HepG2 (cell line): ENCODE measurements around the gene RAMP1. TPM values are rescaled to one million over a fixed set of nuclear protein-coding genes. Genes with fewer than 3 reads are reported as not detected.

ENCODE experiments used
- ATAC-seq: fragments of 200-7000 bp; cut with Tn5 transposase; 3 replicates; pipeline ENCODE4 v1.9.1; 2020; ENCODE audit warnings: mild to moderate bottlenecking, moderate library complexity
- BruUV-seq: library from RNA; stranded (reverse); fragments of 400-500 nt; replicated peaks from 2 replicates; lab custom pipeline; 2021; lab: Mats Ljungman, UMichigan
- CTCF ChIA-PET: fragments of 300-600 bp; formaldehyde crosslinking; extraction: SDS; loops from one replicate; lab custom pipeline; 2021; ENCODE audit warnings: low total read pairs, inconsistent platforms, low intra/inter-chr PET ratio; lab: Yijun Ruan, JAX
- POLR2A ChIA-PET: fragments of 350-600 bp; sonication (Branson Sonifier 250); formaldehyde crosslinking; loops from one replicate; lab custom pipeline; 2020; ENCODE audit warnings: antibody characterized with exemption, inconsistent platforms; lab: Yijun Ruan, JAX
- DNase-seq: peaks from one replicate; pipeline ENCODE4 v3.0.0-alpha.2; 2015; ENCODE audit warnings: low spot score
- FAIRE-seq: peaks from 3 replicates; lab custom pipeline; 2011; peaks lifted over from hg19 to GRCh38; lab: Jason Lieb, UNC
- H2AFZ ChIP-seq: one replicate; pipeline ENCODE4 v1.6.1; 2011; ENCODE audit warnings: low read length, inconsistent platforms
- H3K27ac ChIP-seq: fragments of 300-600 bp; 3 replicates; pipeline ENCODE4 v1.8.0; 2011; ENCODE audit warnings: mixed run types, mild to moderate bottlenecking, mixed read lengths, low read length, inconsistent platforms; ENCODE audit not compliant: insufficient read depth; ENCODE audit errors: extremely low read length
- H3K27me3 ChIP-seq, 2 experiments: fragments of 200-600 bp in 1 of 2; 2 replicates in 1 of 2; 3 replicates in 1 of 2; pipeline versions ENCODE4 v1.6.0 to v1.8.0; 2011; ENCODE audit warnings: low read length in 2 of 2, mild to moderate bottlenecking in 2 of 2, moderate library complexity in 2 of 2, inconsistent platforms in 1 of 2; ENCODE audit not compliant: insufficient read depth in 2 of 2, control insufficient read depth in 1 of 2
- H3K36me3 ChIP-seq, 2 experiments: fragments of 200-600 bp in 1 of 2; replicated peaks in 1 of 2; 2 replicates in 1 of 2; 3 replicates in 1 of 2; pipeline versions ENCODE4 v1.5.1 to v1.8.0; 2011; ENCODE audit warnings: low read length in 2 of 2, inconsistent platforms in 1 of 2; ENCODE audit not compliant: insufficient read depth in 2 of 2, control insufficient read depth in 1 of 2
- H3K4me1 ChIP-seq: 2 replicates; pipeline ENCODE4 v1.5.1; 2012; ENCODE audit warnings: low read length, inconsistent platforms; ENCODE audit not compliant: insufficient read depth
- H3K4me2 ChIP-seq: 2 replicates; pipeline ENCODE4 v1.6.0; 2011; ENCODE audit warnings: low read depth, low read length, inconsistent platforms
- H3K4me3 ChIP-seq, 3 experiments: fragments of 200-600 bp in 1 of 3; sonication (generic), shearing (Covaris generic) in 1 of 3; replicated peaks in 1 of 3; 2 replicates each; pipeline ENCODE4 v1.5.1; 2011 to 2016; ENCODE audit warnings: low read length in 3 of 3, inconsistent platforms in 2 of 3, low read depth in 2 of 3, mild to moderate bottlenecking in 2 of 3, control low read depth in 1 of 3, mixed read lengths in 1 of 3; ENCODE audit not compliant: insufficient read depth in 1 of 3
- H3K79me2 ChIP-seq: one replicate; pipeline ENCODE4 v1.6.1; 2011; ENCODE audit warnings: low read length, inconsistent platforms; ENCODE audit not compliant: insufficient read depth
- H3K9ac ChIP-seq: 2 replicates; pipeline ENCODE4 v1.6.0; 2011; ENCODE audit warnings: mild to moderate bottlenecking, low read depth, low read length, inconsistent platforms; ENCODE audit not compliant: insufficient read depth
- H3K9me3 ChIP-seq: 2 replicates; pipeline ENCODE4 v1.5.1; 2012; ENCODE audit warnings: mild to moderate bottlenecking, low read length
- H4K20me1 ChIP-seq: 2 replicates; pipeline ENCODE4 v1.6.0; 2011; ENCODE audit warnings: inconsistent platforms, mild to moderate bottlenecking, low read length, moderate library complexity; ENCODE audit not compliant: insufficient read depth
- ARID5B ChIP-seq: IDR thresholded peaks from 2 replicates; pipeline ENCODE4 v1.4.0; 2020; ENCODE audit warnings: mild to moderate bottlenecking, missing genetic modification reagents
- HNRNPL ChIP-seq: fragments of 200-400 bp; formaldehyde crosslinking; IDR thresholded peaks from 2 replicates; pipeline ENCODE4 v1.6.1; 2017; ENCODE audit warnings: mild to moderate bottlenecking, low read depth, low read length
- IRF1 ChIP-seq: sonication (generic); formaldehyde crosslinking; IDR thresholded peaks from 2 replicates; pipeline ENCODE4 v1.4.0; 2020; ENCODE audit warnings: low read depth, mild to moderate bottlenecking, missing genetic modification reagents
- ZNF17 ChIP-seq: sonication (generic); formaldehyde crosslinking; IDR thresholded peaks from 2 replicates; pipeline ENCODE4 v1.5.0; 2020; ENCODE audit warnings: mild to moderate bottlenecking, missing genetic modification reagents
- ZNF333 ChIP-seq: sonication (generic); formaldehyde crosslinking; IDR thresholded peaks from 2 replicates; pipeline ENCODE4 v1.4.0; 2020; ENCODE audit warnings: mild to moderate bottlenecking, missing genetic modification reagents, borderline replicate concordance
- WGBS: methylation state at CpG from one replicate; pipeline ENCODE4 v1.1.6; 2017; ENCODE audit warnings: low lambda C conversion rate; 5-methylcytosine and 5-hydroxymethylcytosine counted together
- in situ Hi-C: cut with HindIII; loops from 2 replicates; pipeline ENCODE4 v1.10.0; 2017; ENCODE audit warnings: low pct_unique_long_range_greater_than_20kb; ENCODE audit not compliant: extremely low pct_ligation_motif_present
- intact Hi-C: fragments of 100-400 bp; cut with micrococcal nuclease; formaldehyde crosslinking; loops from one replicate; pipeline ENCODE4 v1.10.0; 2022; ENCODE audit not compliant: unreplicated experiment
- polyA plus RNA-seq, 8 experiments: library from polyadenylated mRNA; depleted of rRNA in 3 of 8; stranded (reverse) in 7 of 8; unstranded in 1 of 8; fragments of >200 nt; fragmentation: Illumina TruSeq in 4 of 8; extraction: Trizol in 4 of 8; gene quantifications; 2 replicates each; pipeline versions ENCODE4 v1.2.1 to v1.2.3, GENCODE V29; 2011 to 2016; ENCODE audit warnings: low read depth in 4 of 8, missing spikeins in 1 of 8, mixed read lengths in 1 of 8; ENCODE audit not compliant: insufficient read depth in 1 of 8
- total RNA-seq, 5 experiments: library from RNA; depleted of rRNA; stranded (reverse); fragments of >200 nt; fragmentation: Illumina TruSeq; extraction: Trizol; gene quantifications; 2 replicates each; pipeline ENCODE4 v1.2.3, GENCODE V29; 2016; ENCODE audit warnings: low read depth in 1 of 5

The RAMP1 gene
- total and polyA plus RNA-seq, 2 of the 13 experiments (the other 11 are each of a cell fraction or from before 2014, with no cell fraction given), result 0.29 to 0.61 TPM

GRCh38 chr2:237876532-237876931 is 17.1 kb downstream of the RAMP1 start:
- Histone ChIP-seq H3K27ac (no peak overlapping the region), H2AFZ (no peak overlapping the region), H3K4me2 (no peak overlapping the region), H3K9me3 (no peaks in the 10 kb centered on the region), H3K4me3 (no peak overlapping the region), H3K9ac (no peak overlapping the region), H3K4me1 (peaks cover 18% of the 10 kb centered on the region), H3K27me3 (peaks cover 14 to 74% of the 10 kb centered on the region in 2 experiments), H4K20me1 (no peaks in the 10 kb centered on the region; the same call in 1 of the 2 replicates), H3K79me2 (no peaks in the 10 kb centered on the region), H3K36me3 (no peaks in the 10 kb centered on the region)
- 21% methylated on average over 12 of the region's 12 CpGs for WGBS
- CTCF ChIA-PET, result no interaction called here
- BruUV-seq, result no TSS peak
- ATAC-seq (no peak; the same call in 2 of the 3 replicates), FAIRE-seq (no peak), DNase-seq (no peak)
- POLR2A ChIA-PET, result no interaction called here
- intact Hi-C loops, result no loop called here
- in situ Hi-C loops, result no loop called here
- no peak for TF ChIP-seq ZNF17
- no peak for TF ChIP-seq ZNF333
- TF ChIP-seq IRF1 (CRISPR knock-in tag), result no peak

- in situ Hi-C loops (no loop called here), intact Hi-C loops (no loop called here)
- TF ChIP-seq HNRNPL, result 0 out of 2 replicates have a peak, but pooled peaks have one; percentile 46
- no peak for TF ChIP-seq ARID5B (CRISPR knock-in tag)
- no peak overlapping the region for H3K27ac ChIP-seq
- no peak overlapping the region for H2AFZ ChIP-seq
- H3K36me3 ChIP-seq, result no peaks in the 10 kb centered on the region
- peaks cover 18% of the 10 kb centered on the region for H3K4me1 ChIP-seq
- H3K4me2 ChIP-seq, result no peak overlapping the region
- POLR2A ChIA-PET, result no interaction called here
- H3K27me3 ChIP-seq, result peaks cover 14 to 70% of the 10 kb centered on the region in 2 experiments
- no peak overlapping the region for H3K9ac ChIP-seq
- CTCF ChIA-PET, result no interaction called here
- no peak overlapping the region for H3K4me3 ChIP-seq
- no TSS peak for BruUV-seq
- no peaks in the 10 kb centered on the region; the same call in 1 of the 2 replicates for H4K20me1 ChIP-seq
- DNase-seq (no peak), FAIRE-seq (no peak), ATAC-seq (no peak)
- H3K9me3 ChIP-seq, result no peaks in the 10 kb centered on the region
- H3K79me2 ChIP-seq, result no peaks in the 10 kb centered on the region
- WGBS, result 64% methylated on average over 17 of the region's 23 CpGs
These were observed 17.6 kb downstream of the RAMP1 start for GRCh38 chr2:237876951-237877491.
